Measurements from ENCODE around the gene TRIM72.
"Not testable (repeated sequence)": the region's sequence is repeated elsewhere in the genome, so short reads cannot be mapped to it uniquely, and the experiment has no call there.

The TRIM72 gene

DNA sequence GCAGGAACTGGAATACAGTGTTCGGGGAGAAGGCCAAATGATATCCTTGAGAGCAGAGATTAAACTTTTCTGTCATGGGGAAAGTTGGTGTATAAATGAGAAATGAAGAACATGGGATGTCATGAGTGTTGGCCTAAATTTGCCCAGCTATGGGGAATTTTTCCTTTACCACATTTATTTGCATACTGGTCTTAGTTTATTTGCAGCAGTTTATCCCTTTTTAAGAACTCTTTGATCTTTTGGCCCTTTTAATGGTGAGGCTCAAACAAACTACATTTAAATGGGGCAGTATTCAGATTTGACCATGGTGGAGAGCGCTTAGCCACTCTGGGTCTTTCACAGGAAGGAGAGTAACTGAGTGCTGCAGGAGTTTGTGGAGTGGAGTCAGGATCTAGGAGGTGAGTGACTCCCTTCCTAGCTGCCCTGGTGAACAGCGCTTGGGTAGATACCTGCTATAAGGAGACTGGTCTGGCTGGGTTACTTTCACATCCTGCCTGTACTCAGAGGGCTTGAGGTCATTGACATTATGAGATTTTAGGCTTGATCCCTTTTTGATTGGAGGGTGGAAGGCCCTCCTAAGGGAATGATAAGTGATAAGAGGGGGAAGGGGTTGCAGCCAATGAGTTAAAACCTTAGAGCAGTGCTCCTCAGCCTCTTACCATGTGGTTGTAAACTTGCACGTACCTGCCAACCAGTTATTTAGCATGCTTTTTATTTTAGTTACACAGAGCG is 22.1 kb upstream of the TRIM72 start:
- no peak for DNase-seq

DNA sequence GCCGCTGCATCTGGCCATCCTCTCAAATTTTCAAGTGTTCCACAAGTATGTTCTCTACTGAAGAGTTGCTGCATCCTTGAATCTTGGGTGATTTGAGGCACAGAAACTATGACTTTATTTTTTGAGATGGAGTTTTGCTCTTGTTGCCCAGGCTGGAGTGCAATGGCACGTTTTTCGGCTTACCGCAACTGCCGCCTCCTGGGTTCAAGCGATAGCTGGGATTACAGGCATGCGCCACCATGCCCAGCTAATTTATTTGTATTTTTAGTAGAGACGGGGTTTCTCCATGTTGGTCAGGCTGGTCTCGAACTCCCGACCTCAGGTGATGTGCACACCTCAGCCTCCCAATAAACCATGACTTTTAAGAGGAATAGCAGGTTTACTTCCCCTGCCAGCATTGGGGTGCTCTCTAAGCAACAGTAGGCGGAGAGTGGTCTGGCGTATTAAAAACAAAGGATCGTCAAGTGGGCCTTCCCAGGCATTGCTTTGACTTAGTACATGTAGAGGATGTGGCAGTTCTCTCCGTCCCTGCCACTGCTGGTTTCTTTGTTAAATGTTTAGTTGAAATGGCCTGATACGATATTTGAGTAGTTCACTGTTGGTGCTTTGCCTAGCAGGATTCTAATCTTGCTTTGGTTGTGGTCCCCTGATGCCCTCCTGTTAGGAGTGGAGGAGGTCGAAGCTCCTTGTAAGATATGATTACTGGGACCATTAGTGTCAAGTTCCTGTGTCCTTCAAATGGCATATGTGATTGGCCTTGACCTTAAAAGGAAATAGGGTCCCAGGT is 20.9 kb upstream of the TRIM72 start:
- DNase-seq: no peak

DNA sequence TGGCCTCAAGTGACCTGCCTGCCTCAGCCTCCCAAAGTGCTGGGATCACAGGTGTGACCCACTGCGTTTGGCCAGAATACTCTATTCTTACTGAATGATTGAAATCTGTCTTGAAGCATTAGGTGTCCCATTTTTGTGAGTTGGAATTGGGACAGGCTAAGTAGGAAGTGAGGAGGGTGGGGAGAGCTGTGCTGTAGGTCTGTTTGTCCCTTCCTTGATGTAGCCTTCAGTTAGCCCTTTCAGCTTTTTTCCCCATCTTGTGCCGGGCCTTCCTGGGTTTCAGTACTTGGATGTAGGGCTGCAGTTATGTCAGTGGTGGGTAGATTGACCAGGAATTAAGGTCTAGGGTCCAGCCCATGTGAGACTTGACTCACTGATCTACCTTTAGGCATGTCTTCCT is 20.0 kb upstream of the TRIM72 start:
- DNase-seq: no peak

DNA sequence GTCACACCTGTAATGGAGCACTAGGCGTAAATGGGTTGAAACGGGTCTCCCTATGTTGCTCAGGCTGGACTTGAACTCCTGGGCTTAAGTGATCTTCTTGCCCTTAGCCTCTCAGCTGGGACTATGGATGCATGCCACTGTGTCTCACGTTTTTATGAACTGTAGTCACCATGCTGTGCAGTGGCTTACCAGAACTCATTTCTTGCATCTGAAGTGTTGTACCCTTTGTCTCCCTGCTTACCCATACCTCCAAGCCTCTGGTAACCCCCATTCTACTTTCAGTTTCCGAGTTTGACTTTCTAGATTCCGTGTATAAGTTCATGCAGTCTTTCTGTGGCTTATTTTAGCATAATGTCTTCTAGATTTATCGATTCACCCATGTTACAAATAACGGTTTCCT is 19.0 kb upstream of the TRIM72 start:
- no peak for DNase-seq

DNA sequence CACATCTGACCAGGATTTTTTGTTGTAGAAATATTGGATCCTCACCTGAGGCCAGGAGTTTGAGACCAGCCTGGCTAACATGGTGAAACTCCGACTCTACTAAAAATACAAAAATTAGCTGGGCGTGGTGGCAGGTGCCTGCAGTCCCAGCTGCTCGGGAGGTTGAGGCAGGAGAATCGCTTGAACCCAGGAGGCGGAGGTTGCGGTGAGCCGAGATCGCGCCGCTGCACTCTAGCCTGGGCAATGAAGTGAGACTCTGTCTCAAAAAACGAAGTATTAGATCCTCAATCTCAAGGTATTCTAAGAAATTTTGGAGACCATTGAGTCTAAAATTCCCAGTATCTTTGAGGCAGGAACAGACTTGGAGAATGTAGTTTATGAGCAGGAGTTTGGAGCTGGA is 18.1 kb upstream of the TRIM72 start:
- not testable (repeated sequence) for DNase-seq

DNA sequence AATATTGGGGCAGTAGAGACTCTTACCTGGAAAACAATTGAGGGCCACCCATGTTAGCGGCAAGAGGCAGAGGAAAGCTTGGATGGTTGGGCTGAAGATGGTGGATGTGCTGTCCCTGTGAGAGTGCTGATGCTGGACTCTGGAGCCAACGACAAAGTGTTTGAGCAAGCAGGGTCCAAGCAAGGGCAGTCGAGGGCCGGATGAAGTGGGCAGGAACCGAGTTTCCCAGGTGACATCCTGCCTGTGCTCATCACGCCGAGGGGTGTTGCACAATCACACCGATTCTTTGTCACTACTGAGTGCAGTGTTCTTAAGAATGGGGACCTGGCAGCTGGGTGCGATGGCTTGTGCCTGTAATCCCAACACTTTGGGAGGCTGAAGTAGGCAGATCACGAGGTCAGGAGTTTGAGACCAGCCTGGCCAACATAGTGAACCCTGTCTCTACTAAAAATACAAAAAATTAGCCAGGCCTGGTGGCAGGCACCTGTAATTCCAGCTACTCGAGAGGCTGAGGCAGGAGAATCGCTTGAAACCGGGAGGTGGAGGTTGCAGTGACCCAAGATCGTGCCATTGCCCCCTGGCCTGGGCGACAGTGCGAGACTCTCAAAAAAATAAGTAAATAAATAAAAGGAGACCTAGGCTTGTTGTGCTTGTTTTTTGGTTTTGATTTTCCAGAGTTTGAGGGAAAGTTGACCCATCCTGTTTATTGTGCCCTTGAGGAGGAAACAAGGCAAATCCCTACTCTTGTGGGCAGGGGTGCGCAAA is 17.4 kb upstream of the TRIM72 start:
- DNase-seq: no peak

DNA sequence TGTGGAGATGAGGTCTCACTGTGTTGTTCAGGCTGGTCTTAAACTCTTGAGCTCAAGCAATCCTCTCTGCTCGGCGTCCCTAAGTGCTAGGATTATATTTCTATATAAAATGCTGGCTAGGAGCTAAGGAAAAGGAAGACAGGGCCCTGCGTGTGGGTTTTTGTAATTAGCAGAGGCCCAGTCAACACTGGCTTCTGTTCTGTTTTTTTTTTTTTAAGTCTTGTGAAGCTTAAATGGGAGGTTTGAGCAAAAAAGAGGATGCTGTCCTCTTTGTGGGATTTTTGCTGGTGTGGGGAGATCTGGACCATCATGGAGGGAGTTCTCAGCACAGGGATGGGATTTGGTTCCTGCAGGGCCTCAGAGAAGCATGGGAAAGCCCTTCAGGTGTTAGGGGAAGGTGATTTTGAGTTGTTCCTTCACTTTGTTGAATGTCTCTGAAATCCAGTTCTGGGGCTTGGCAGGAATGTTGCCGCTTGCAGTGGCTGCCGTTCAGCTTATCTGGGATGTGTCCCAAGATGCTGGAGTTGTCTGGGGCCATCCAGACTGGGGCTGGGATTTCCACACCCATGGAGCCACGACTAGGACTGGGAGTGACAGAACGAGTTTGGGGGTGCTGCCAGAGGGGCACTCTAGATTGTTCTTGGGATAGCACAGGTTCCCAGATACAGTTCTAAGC is 15.6 kb upstream of the TRIM72 start:
- DNase-seq: no peak

DNA sequence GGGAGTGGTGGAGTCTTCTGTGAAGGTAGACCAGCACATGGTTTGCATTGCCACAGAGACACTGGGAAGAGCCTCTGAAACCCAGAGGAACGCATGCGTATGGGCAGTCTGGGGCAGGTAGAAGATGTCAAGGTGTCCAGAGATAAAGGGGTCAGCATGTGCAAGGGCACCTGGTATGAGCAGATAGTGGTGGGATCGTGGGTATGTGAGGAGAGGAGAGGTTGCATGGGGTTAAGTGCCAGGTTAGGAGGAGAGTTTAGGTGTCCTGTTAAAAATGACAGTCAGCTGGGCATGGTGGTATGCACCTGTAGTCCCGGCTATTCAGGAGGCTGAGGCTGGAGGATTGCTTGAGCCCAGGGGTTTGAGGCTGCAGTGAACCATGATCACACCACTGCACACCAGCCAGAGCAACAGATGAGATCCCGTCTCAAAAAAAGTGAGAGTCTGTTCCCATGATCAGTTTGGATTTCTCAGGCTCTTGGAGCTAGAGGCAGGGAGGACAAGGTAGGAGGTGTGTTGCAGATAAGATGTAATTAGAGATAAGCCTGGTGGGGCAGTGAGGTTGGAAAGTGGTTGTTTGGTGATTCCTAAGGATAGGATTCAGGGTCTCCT is 14.4 kb upstream of the TRIM72 start:
- no peak for DNase-seq

DNA sequence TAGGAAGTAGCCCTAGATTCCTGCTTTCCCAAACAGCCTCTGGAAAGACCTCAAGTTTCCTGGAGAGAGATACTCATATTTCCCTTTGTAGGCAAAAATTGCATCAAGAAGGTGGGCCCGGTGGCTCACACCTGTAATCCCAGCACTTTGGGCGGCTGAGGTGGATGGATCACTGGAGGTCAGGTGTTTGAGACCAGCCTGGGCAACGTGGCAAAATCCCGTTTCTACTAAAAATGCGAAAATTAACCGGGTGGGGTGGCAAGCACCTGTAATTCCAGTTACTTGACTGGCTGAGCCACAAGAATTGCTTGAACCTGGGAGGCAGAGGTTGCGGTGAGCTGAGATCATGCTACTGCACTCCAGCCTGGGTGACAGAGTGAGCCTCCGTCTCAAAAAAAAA is 13.8 kb upstream of the TRIM72 start:
- not testable (repeated sequence) for DNase-seq

DNA sequence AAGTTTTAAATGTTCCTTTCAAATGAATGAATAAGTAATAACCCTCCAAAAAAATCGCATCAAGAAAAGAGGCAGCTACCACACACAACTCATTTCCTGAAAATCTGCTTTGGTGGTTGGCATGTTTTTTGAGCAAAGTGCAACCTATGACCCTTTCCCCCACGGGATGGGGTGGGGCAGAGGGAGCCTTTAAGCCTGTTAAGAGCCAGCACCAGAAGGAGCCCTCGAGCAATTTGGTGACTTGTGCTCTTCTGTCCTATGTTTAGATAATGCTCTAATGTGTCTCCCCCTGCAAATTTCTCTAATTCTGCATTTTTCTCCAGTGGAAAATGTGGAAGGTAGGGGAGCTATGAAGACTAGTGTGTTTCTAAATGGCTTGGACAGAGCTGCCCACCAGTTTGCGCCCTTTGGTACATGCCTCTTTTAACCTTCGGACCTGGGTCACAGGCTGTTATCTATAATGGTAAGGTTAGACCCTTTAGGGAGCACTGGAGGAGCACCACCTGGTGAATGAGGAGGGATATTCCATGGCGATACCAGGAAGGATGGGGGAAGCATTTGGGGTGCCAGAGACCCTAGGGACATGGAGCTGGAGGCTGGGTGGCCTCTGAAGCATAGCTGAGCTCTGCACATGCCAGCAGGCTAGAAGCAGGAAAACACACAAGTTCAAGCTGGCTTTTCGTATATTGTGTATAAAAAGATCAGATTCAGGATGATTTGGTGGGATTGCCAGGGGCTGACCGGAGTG is 12.9 kb upstream of the TRIM72 start:
- DNase-seq: peak; percentile 36

DNA sequence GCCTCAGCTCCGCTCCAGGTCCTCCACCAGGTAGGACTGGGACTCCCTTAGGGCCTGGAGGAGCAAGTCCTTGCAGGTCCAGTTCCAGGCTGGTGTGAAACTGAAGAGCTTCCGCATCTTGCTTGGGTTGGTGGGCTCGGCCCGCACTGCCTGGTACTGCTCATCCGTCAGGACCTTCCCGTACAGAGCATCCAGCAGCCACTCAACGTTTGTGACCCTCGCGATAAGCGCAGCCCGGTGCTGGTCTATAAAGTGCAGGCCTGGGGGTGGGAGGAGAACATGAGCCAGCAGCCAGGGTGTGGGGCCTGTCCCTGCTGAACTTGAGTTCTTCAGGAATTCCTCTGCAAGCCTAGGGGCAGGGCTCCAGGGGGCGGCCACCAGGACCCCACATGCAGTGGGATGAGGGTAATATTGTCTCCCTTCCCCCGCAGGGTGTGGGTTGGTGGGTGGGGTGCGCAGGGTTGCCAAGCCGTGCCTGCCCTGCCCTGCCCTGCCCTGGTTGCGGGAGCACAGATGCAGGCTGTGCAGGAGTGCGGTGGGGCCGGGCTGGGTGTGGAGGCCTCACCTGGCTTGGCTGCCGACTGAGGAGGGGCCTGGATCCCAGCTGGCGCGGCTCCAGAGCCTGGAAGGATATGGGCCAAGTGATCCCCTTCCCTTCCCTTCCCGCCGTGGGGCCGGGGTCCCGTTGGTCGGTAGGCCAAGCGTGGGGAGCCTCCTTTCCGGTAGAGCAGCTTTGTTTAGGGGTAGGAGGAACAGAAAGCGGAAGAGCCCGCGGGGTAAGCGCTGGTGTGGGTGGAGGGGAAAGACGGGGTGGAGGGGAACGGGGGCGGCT is 12.1 kb upstream of the TRIM72 start:
- DNase-seq: peak; percentile 63

DNA sequence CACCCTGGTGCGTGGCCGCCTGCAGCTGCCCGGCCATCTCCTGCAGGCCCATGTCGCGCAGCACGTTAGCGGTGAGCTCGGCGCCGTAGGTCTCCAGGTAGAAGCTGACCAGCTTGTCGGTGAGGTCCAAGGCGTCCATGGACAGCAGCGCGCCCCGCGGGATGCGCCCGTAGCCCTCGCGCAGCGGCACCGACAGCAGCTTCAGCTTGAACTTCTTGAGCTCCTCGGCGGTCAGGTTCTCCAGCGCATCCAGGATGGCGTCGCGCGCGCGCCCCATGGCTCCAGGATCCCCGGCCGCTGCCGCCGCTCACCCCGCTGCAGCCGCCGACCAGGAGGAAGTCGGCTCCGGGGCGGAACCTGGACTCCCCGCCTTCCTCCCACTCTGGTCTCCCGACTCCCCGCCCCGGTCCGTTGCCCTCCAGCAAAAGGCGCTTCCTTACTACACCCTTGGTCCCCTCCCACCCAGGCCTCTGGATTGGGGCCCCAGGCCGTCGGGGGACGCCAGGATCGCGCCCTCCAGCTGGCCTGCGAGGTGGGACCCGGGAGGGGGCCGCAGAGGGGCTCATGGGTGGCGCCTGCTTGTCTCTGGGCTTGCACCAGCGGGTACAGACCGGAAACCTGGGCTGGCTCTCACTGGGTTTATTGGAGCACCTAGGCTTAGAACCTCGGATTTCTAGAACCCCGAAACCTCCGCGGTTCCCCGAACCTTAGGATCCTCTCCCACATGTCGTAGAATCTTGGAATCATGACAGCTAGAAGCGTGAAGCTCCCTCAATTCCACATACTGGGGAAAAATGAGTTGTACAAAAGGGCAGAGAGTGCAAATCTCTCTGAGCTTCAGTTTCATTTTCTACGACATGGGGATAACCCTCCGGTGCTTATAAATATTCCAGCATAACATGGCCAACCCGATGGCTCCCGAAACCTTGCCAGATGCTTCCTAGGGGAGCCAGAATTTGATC is 11.2 kb upstream of the TRIM72 start, which contains the start of gene PYCARD:
Gene PYCARD, minus strand, starts transcription at position 347 of the 962 bp plus-strand sequence. Its CDS starts 70 bp downstream, at position 277.
- DNase-seq: peak; percentile 63

DNA sequence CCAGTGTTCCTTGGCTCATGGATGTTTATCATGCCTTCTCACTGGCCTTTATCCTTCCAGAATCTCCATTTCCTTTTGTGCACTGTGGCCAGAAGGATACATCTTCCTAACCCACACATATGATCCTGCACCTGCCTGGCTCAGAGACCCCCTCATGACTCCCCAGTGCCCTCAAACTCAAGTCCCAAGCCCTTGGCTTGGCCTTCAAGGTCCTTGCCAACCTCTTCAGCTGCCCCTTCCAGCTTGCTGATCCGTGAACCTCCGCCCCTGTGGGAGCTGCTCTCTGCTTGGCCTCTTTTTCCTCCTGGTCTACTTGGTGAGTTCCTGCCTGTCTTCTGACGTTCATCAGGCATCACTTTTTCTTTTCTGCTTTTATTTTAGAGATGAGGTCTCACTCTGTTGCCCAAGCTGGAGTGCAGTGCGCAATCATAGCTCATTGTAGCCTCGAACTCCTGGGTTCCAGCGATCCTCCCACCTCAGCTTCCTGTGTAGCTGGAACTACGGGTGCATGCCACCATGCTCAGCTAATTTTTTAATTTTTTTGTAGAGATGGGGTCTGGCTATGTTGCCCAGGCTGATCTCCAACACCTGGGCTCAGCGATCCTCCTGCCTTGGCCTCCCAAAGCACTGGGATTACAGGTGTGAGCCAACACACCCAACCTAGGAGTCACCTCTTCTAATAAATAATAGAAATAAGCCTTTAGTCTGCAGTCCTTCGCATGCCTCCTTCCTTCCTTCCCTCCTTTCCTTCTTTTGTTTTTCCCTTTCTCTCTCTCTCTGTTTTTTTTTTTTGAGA is 8.8 kb upstream of the TRIM72 start:
- DNase-seq: no peak

DNA sequence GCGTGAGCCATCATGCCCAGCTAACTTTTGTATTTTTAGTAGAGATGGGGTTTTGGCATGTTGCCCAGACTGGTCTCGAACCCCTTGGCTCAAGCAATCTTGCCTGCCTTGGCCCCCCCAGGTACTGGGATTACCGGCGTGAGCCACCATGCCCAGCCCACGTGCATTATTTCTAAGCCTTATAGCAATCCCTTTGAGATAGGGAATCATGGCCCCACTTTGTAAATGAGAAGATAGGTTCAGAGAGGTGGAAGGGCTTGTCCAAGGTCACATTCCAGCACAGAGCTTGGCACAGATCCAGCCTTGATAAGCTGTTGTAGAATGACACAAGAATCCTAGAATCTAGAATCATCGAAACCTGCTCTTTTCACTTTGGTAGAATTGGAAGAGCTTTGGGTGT is 7.1 kb upstream of the TRIM72 start:
- no peak for DNase-seq

DNA sequence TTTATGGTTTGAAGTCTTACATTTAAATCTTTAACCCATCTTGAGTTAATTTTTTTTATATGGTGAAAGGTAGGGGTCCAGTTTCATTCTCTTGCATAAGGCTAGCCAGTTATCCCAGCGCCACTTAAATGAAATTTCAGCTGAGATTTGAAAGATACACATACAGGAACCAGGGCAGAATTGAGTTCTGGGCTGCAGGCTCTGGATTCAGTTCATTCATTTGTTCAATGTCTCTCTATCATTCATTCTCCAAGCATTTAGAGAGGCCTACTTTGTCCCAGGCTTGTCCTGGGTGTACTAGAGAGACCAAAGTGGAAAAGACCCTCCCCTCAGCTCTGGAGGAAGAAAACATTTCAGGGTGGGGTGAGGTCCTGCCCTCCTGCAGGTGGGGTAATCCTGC is 577 bp upstream of the TRIM72 start:
- no peak for DNase-seq

DNA sequence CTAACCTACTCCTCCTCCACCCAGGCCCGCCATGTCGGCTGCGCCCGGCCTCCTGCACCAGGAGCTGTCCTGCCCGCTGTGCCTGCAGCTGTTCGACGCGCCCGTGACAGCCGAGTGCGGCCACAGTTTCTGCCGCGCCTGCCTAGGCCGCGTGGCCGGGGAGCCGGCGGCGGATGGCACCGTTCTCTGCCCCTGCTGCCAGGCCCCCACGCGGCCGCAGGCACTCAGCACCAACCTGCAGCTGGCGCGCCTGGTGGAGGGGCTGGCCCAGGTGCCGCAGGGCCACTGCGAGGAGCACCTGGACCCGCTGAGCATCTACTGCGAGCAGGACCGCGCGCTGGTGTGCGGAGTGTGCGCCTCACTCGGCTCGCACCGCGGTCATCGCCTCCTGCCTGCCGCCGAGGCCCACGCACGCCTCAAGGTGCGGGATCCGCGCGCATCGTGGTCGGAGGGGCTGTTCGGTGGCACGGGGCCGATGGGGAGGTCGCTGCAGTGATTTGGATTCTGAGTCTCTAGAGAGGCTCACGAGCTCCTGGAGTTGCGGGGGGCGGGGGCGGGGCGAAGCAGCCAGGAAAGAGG is 878 bp downstream of the TRIM72 start:
- peak; percentile 73 for DNase-seq

DNA sequence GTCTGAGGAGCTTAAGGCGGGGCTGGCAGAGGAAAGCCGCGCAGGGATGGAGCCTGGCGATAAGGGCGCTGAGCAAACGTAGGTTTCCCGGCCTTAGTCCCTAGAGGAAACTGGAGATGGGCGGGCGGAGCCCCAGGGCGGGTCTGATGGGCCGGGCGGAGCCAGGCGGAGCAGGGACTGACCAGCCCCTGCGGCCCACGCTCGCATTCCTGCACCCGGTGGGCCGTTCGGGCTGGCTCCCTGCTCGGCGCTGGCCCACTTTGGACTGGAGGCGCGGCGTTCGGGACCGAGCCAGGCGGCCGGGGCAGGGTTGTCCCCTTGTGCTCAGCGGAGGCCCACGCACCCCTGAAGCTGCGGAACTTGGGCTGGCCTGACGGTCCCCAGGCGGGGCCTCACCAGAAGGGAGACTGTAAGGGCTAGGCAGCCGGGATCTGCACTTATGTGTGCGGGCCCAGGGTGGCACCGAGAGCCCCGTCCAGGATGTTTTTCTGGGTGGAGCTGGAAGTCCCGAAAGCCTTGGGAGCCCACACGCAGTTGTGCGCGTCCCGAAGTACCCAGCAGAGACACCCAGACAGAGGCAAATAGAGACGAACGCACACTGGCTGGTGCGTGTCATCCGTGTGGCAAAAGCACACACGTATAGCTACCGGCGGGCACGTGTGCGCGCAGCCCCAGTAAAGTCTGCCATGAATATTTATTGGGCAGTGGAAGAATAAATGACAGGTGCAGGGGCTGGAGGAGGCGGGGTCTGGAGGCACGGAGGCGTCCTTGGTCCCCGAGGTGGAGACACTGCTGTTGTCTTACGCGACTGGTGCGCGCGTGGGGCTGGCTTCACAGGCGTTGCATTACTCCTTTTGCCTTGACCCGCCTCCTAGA is 1.6 kb downstream of the TRIM72 start:
- peak; percentile 79 for DNase-seq
